Glomerular visceral epithelial cell (primary cell): ENCODE results near the gene KCNIP3.

ENCODE experiments used
- DNase-seq: peaks from one replicate; pipeline ENCODE4 v3.0.0-alpha.2; 2016; ENCODE audit errors: extremely low spot score

KCNIP3 gene

GRCh38 chr2:95312543-95313201, 15.5 kb downstream of the KCNIP3 start:
- no peak for DNase-seq

GRCh38 chr2:95313296-95314131, 16.4 kb downstream of the KCNIP3 start:
- DNase-seq = no peak

- no peak for DNase-seq
Measured at GRCh38 chr2:95314598-95314963, 17.4 kb downstream of the KCNIP3 start.

- DNase-seq = peak; percentile 84
Measured at GRCh38 chr2:95314964-95315611, 17.9 kb downstream of the KCNIP3 start.

GRCh38 chr2:95315801-95316411, 18.8 kb downstream of the KCNIP3 start:
- DNase-seq = peak; percentile 99

- DNase-seq = peak; percentile 83
Measured at GRCh38 chr2:95316466-95317122, 19.4 kb downstream of the KCNIP3 start.

- DNase-seq = peak; percentile 65
Measured at GRCh38 chr2:95317123-95317500, 20.0 kb downstream of the KCNIP3 start.

- no peak for DNase-seq
Measured at GRCh38 chr2:95317665-95318425, 20.7 kb downstream of the KCNIP3 start.

GRCh38 chr2:95318431-95319220, 21.5 kb downstream of the KCNIP3 start:
- DNase-seq = no peak

GRCh38 chr2:95319481-95320343, 22.6 kb downstream of the KCNIP3 start:
- DNase-seq = no peak

GRCh38 chr2:95320344-95320712, 23.2 kb downstream of the KCNIP3 start:
- no peak for DNase-seq

- DNase-seq = no peak
Measured at GRCh38 chr2:95320986-95321767, 24.0 kb downstream of the KCNIP3 start.

- DNase-seq = peak; percentile 70
Measured at GRCh38 chr2:95323347-95324155, 26.4 kb downstream of the KCNIP3 start.

- DNase-seq = no peak
Measured at GRCh38 chr2:95325026-95325425, 27.9 kb downstream of the KCNIP3 start.

- DNase-seq = no peak
Measured at GRCh38 chr2:95325590-95326432, 28.7 kb downstream of the KCNIP3 start.

- no peak for DNase-seq
Measured at GRCh38 chr2:95326433-95327140, 29.4 kb downstream of the KCNIP3 start.
